SU-DHL-6 (cell line): Measurements from ENCODE around the gene SMIM1.

Source experiments
- H2AFZ ChIP-seq: fragments of 200-600 bp; sonication (generic); 2 replicates; pipeline ENCODE4 v1.6.1; 2014; ENCODE audit warnings: low read depth, mild to moderate bottlenecking, moderate library complexity, mixed read lengths, antibody characterized with exemption, low read length; ENCODE audit not compliant: severe bottlenecking
- H3F3A ChIP-seq: fragments of 200-600 bp; shearing (Covaris generic); 2 replicates; pipeline ENCODE4 v1.6.0; 2016; ENCODE audit warnings: antibody characterized with exemption, mild to moderate bottlenecking; ENCODE audit not compliant: insufficient read depth
- H3K27ac ChIP-seq: fragments of 200-600 bp; sonication (generic); 2 replicates; pipeline ENCODE4 v1.5.1; 2016; ENCODE audit warnings: low read depth, mild to moderate bottlenecking, low read length, moderate library complexity, mixed read lengths
- H3K27me3 ChIP-seq: fragments of 200-600 bp; sonication (generic), shearing (Covaris generic); 2 replicates; pipeline ENCODE4 v1.6.0; 2014; ENCODE audit warnings: mild to moderate bottlenecking, low read length
- H3K36me3 ChIP-seq: fragments of 200-600 bp; sonication (generic); 2 replicates; pipeline ENCODE4 v1.6.1; 2014; ENCODE audit warnings: mild to moderate bottlenecking, low read length, mixed read lengths
- H3K4me2 ChIP-seq: fragments of 300-600, 200-600 bp; shearing (Covaris generic), sonication (generic); 2 replicates; pipeline ENCODE4 v1.6.0; 2014; ENCODE audit warnings: low read length, low read depth, mild to moderate bottlenecking; ENCODE audit not compliant: poor library complexity, severe bottlenecking
- H3K4me3 ChIP-seq: fragments of 200-600 bp; sonication (generic); 2 replicates; pipeline ENCODE4 v1.5.1; 2014; ENCODE audit warnings: antibody characterized with exemption, low read length, mild to moderate bottlenecking, mixed read lengths; ENCODE audit not compliant: insufficient read depth, poor library complexity, severe bottlenecking
- H3K79me2 ChIP-seq: fragments of 200-600 bp; sonication (generic); 2 replicates; pipeline ENCODE4 v1.6.1; 2014; ENCODE audit warnings: mild to moderate bottlenecking, low read length, moderate library complexity; ENCODE audit not compliant: insufficient read depth
- H3K9ac ChIP-seq: fragments of 200-600 bp; sonication (generic); 2 replicates; pipeline ENCODE4 v1.7.0; 2014; ENCODE audit warnings: mild to moderate bottlenecking, low read length
- H3K9me2 ChIP-seq: fragments of 200-600 bp; sonication (generic); replicated peaks from 2 replicates; pipeline ENCODE4 v1.6.1; 2014; ENCODE audit warnings: low read length; ENCODE audit not compliant: insufficient read depth
- H3K9me3 ChIP-seq: fragments of 200-600 bp; sonication (generic); 2 replicates; pipeline ENCODE4 v1.6.1; 2014; ENCODE audit warnings: low read length, mixed read lengths; ENCODE audit not compliant: insufficient read depth
- H4K20me1 ChIP-seq: fragments of 200-600 bp; sonication (generic); 2 replicates; pipeline ENCODE4 v1.6.1; 2014; ENCODE audit warnings: low read depth, mild to moderate bottlenecking, antibody characterized with exemption, low read length, moderate library complexity, mixed read lengths
- CTCF ChIP-seq: fragments of 200-600 bp; sonication (generic); IDR thresholded peaks from one replicate; pipeline ENCODE4 v1.5.1; 2017; ENCODE audit warnings: antibody characterized with exemption, mild to moderate bottlenecking, low read length, moderate library complexity; ENCODE audit not compliant: insufficient read depth, poor library complexity, severe bottlenecking
- EZH2phosphoT487 ChIP-seq: fragments of 200-600 bp; sonication (generic), shearing (Covaris generic); conservative IDR thresholded peaks from 2 replicates; pipeline ENCODE4 v1.6.1; 2018; ENCODE audit warnings: mild to moderate bottlenecking, antibody characterized with exemption, low read length, moderate library complexity, mixed read lengths

SMIM1 gene

GRCh38 chr1:3789421-3790300, 17.1 kb downstream of the SMIM1 start:
- Histone ChIP-seq H3K36me3 (no peaks in the 10 kb centered on the region), H3K79me2 (peaks cover 5% of the 10 kb centered on the region; the same call in 1 of the 2 replicates), H3K9me2 (no peaks in the 10 kb centered on the region), H3K27ac (no peak overlapping the region), H4K20me1 (no peaks in the 10 kb centered on the region), H2AFZ (no peak overlapping the region), H3K9ac (no peak overlapping the region), H3K4me3 (no peak overlapping the region), H3K4me2 (no peak overlapping the region), H3K9me3 (no peaks in the 10 kb centered on the region), H3K27me3 (no peaks in the 10 kb centered on the region), H3F3A (no peaks in the 10 kb centered on the region)
- no peak for TF ChIP-seq EZH2phosphoT487
- TF ChIP-seq CTCF, result no peak

- H3K27me3 ChIP-seq, result no peaks in the 10 kb centered on the region
- no peak for TF ChIP-seq CTCF
- no peak for TF ChIP-seq EZH2phosphoT487
- H3K9me3 ChIP-seq, result no peaks in the 10 kb centered on the region
- H3K4me2 ChIP-seq, result no peak overlapping the region
- H3K9ac ChIP-seq, result no peak overlapping the region
- H3K27ac ChIP-seq, result no peak overlapping the region
- no peaks in the 10 kb centered on the region for H3K9me2 ChIP-seq
- H3K79me2 ChIP-seq, result peaks cover 13% of the 10 kb centered on the region; the same call in 1 of the 2 replicates
- no peak overlapping the region for H2AFZ ChIP-seq
- H3K36me3 ChIP-seq, result no peaks in the 10 kb centered on the region
- no peaks in the 10 kb centered on the region for H4K20me1 ChIP-seq
- no peaks in the 10 kb centered on the region for H3F3A ChIP-seq
- no peak overlapping the region for H3K4me3 ChIP-seq
These were observed 18.0 kb downstream of the SMIM1 start for GRCh38 chr1:3790500-3790923.

GRCh38 chr1:3790952-3791351, 18.4 kb downstream of the SMIM1 start:
- Histone ChIP-seq H3K4me2 (no peak overlapping the region), H3K36me3 (no peaks in the 10 kb centered on the region), H4K20me1 (no peaks in the 10 kb centered on the region), H2AFZ (no peak overlapping the region), H3F3A (no peaks in the 10 kb centered on the region), H3K9ac (no peak overlapping the region), H3K27ac (no peak overlapping the region), H3K27me3 (no peaks in the 10 kb centered on the region), H3K4me3 (no peak overlapping the region), H3K79me2 (peaks cover 15% of the 10 kb centered on the region; the same call in 1 of the 2 replicates), H3K9me2 (no peaks in the 10 kb centered on the region), H3K9me3 (no peaks in the 10 kb centered on the region)
- TF ChIP-seq CTCF (no peak), EZH2phosphoT487 (no peak)
